ENCODE data around the gene CTSC.

CTSC gene

DNA sequence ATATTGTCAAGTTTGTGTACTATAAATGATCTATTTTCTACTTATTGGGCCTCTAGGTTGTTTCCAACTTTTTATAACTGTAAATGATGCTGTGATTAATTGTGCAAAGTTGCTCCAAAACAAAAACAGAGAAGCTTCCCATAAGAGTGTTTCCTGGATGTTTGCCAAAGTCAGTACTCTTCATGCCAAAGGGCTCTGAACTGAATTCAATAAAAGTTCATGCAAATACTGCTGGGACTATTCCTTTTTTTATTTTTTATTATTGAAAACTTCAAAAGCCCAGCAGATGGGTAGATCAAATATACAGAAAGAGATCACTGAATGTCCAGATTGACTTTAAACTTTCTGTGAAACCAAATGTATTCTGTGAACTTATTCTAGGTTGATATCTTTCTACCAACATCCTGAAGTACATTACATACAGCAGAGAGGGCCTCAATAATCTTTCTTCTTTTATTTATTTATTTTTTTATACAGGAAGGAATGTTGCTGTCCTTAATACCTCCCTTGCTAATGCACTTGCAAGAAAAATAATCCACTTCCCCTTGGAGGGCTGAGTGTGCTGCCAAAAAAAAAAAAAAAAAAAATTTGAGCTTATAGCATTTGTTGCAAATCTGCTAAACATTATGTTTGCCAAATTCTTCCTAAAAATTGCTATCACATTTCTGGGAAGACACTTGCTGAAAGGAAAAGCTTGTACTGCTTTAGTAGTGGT is 53.0 kb downstream of the CTSC start:
- TF ChIP-seq, protein P1, sequence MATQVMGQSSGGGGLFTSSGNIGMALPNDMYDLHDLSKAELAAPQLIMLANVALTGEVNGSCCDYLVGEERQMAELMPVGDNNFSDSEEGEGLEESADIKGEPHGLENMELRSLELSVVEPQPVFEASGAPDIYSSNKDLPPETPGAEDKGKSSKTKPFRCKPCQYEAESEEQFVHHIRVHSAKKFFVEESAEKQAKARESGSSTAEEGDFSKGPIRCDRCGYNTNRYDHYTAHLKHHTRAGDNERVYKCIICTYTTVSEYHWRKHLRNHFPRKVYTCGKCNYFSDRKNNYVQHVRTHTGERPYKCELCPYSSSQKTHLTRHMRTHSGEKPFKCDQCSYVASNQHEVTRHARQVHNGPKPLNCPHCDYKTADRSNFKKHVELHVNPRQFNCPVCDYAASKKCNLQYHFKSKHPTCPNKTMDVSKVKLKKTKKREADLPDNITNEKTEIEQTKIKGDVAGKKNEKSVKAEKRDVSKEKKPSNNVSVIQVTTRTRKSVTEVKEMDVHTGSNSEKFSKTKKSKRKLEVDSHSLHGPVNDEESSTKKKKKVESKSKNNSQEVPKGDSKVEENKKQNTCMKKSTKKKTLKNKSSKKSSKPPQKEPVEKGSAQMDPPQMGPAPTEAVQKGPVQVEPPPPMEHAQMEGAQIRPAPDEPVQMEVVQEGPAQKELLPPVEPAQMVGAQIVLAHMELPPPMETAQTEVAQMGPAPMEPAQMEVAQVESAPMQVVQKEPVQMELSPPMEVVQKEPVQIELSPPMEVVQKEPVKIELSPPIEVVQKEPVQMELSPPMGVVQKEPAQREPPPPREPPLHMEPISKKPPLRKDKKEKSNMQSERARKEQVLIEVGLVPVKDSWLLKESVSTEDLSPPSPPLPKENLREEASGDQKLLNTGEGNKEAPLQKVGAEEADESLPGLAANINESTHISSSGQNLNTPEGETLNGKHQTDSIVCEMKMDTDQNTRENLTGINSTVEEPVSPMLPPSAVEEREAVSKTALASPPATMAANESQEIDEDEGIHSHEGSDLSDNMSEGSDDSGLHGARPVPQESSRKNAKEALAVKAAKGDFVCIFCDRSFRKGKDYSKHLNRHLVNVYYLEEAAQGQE (IDR thresholded peaks at IDR 0.05; ENCODE audit: insufficient read depth in 1 of 2, low read depth in 2 of 2, low read length in 2 of 2) = no peak
- TF ChIP-seq POLR2AphosphoS5 (IDR thresholded peaks at IDR 0.05; ENCODE audit: low read depth, low read length) (no peak), SIN3A (IDR thresholded peaks at IDR 0.05; ENCODE audit: borderline replicate concordance, insufficient read depth, low read length) (no peak)

DNA sequence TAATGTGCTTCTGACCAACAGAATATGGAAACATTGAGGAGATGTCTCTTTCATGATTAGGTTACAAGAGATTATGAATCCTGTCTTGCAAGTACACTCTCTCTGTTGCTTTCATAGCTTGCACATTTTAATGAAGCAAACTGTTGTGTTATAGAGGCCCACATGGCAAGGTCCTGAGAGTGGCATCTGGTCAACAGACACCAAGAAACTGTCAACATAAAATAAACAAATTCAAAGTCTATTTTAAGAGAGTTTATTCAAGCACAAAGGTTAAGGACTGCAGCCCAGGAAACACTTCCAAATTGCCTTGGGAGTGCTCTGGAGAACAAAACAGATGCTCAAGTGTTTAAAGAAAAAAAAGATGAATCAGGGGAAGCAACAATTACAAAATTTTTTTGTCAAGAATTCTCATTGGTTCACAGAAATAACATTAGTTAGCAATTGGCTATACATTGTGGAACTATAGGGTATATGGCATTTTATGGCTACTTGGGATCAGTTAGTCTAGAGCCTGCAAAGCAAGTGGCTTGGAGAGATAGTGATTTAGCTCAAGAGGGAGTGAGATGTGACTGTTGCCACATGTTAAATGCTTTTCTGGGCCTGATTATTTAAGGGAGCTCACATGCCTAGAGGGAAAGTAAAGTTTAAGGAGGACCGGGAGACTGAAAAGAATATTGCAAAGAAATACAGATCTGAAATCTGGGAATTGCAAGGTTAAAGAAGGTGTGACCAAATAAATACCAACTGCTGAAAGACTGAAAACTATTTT is 54.6 kb downstream of the CTSC start:
- TF ChIP-seq SIN3A (IDR thresholded peaks at IDR 0.05; ENCODE audit: borderline replicate concordance, insufficient read depth, low read length) (no peak), POLR2AphosphoS5 (IDR thresholded peaks at IDR 0.05; ENCODE audit: low read depth, low read length) (no peak), TAF1 (IDR thresholded peaks at IDR 0.05; ENCODE audit: borderline replicate concordance, insufficient read depth, low read length) (no peak), FOXP2 (optimal IDR thresholded peaks at IDR 0.05; ENCODE audit: borderline replicate concordance, extremely low read depth, extremely low read length, insufficient read depth) (no peak)
- TF ChIP-seq, protein P1 (IDR thresholded peaks at IDR 0.05; ENCODE audit: insufficient read depth in 1 of 2, low read depth in 2 of 2, low read length in 2 of 2) = no peak

DNA sequence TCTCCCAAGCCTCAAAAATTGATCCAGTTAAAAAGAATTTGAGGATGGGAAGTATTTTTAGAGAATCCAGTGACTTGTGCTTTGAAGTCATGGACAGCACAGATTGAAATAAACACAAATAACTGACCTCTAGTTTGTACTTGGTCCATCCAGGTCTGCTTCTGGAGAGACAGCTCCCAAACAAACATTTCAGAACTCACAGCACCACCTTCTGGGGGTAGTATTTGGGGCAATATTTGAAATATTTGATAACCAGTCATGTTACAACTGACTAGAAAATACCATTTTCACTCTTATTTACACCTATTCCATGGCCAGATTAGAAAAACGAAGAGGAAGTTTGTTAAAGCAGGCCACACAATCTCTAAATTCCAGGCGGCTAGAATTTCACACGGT is 56.2 kb downstream of the CTSC start:
- no peak for TF ChIP-seq FOXP2 (optimal IDR thresholded peaks at IDR 0.05; ENCODE audit: borderline replicate concordance, extremely low read depth, extremely low read length, insufficient read depth)
- TF ChIP-seq TAF1 (IDR thresholded peaks at IDR 0.05; ENCODE audit: borderline replicate concordance, insufficient read depth, low read length) = no peak
- TF ChIP-seq POLR2AphosphoS5 (IDR thresholded peaks at IDR 0.05; ENCODE audit: low read depth, low read length) = no peak
- TF ChIP-seq SIN3A (IDR thresholded peaks at IDR 0.05; ENCODE audit: borderline replicate concordance, insufficient read depth, low read length) = no peak
- TF ChIP-seq, protein P1 (IDR thresholded peaks at IDR 0.05; ENCODE audit: insufficient read depth in 1 of 2, low read depth in 2 of 2, low read length in 2 of 2) = no peak

DNA sequence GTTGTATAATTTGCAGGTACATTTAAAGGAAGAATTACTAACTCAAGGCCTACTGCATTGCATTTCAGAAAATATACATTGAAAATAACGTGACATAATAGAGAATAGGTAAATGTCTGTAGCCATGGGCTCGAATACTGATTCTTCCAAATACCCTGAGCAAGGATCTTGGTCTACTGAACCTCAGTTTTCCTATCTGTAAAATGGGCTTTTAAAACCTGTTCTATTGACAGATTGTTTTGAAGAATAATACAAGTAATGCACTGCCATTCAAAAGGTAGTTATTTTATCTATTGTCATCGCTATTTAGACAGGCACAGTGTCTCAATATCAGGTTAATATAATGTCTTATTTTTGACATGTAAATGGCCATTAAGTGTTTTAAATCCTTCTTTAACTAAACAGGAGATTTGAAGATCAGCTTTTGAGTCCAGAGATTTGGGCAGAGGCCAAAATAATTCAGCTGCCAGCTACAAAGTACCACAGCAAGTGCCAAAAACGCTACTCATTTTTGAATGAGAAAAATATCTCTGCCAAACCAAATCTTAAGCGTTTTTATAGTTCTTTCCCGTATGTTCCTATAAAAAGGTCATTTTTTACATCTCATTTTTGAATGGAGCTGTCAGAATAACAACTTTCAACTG is 56.7 kb downstream of the CTSC start:
- TF ChIP-seq FOXP2 (optimal IDR thresholded peaks at IDR 0.05; ENCODE audit: borderline replicate concordance, extremely low read depth, extremely low read length, insufficient read depth) (no peak), TAF1 (IDR thresholded peaks at IDR 0.05; ENCODE audit: borderline replicate concordance, insufficient read depth, low read length) (no peak), POLR2AphosphoS5 (IDR thresholded peaks at IDR 0.05; ENCODE audit: low read depth, low read length) (no peak), SIN3A (IDR thresholded peaks at IDR 0.05; ENCODE audit: borderline replicate concordance, insufficient read depth, low read length) (no peak)
- TF ChIP-seq, protein P1 (IDR thresholded peaks at IDR 0.05; ENCODE audit: insufficient read depth in 1 of 2, low read depth in 2 of 2, low read length in 2 of 2) = no peak

All from PFSK-1 (cell line).